Uterus (tissue), 2 donors: Measurements from ENCODE around the gene KRTAP20-4.

Source experiments
- CTCF ChIP-seq, 4 experiments: fragments of 200-600 bp in 2 of 4; fragments of 450-650 bp in 2 of 4; sonication (generic) in 2 of 4; IDR thresholded peaks; one replicate each; pipeline ENCODE4 v1.5.1; 2016 to 2019; ENCODE audit warnings: antibody characterized with exemption in 4 of 4, mild to moderate bottlenecking in 2 of 4, moderate library complexity in 1 of 4
- POLR2A ChIP-seq, 2 donors: fragments of 450-650 bp; IDR thresholded peaks; one replicate each; pipeline ENCODE4 v1.6.1; 2016; ENCODE audit warnings: antibody characterized with exemption in 2 of 2, mild to moderate bottlenecking in 1 of 2, moderate library complexity in 1 of 2

- TF ChIP-seq POLR2A (IDR thresholded peaks at IDR 0.05) (no peak), CTCF (IDR thresholded peaks at IDR 0.05) (no peak)
These were observed 8.8 kb downstream of the KRTAP20-4 start for GRCh38 chr21:30629200-30629599.
